GM18861 (cell line): ENCODE data around the gene YIF1A.
A peak's percentile ranks its signal among the peaks of the same experiment; 100 is the strongest.
"Not testable (repeated sequence)": the region's sequence is repeated elsewhere in the genome, so short reads cannot be mapped to it uniquely, and the experiment has no call there.

ENCODE experiments used
- ATAC-seq: cut with Tn5 transposase; IDR thresholded peaks from one replicate; pipeline ENCODE4 v1.9.1; 2021; ENCODE audit not compliant: unreplicated experiment

Gene YIF1A

DNA sequence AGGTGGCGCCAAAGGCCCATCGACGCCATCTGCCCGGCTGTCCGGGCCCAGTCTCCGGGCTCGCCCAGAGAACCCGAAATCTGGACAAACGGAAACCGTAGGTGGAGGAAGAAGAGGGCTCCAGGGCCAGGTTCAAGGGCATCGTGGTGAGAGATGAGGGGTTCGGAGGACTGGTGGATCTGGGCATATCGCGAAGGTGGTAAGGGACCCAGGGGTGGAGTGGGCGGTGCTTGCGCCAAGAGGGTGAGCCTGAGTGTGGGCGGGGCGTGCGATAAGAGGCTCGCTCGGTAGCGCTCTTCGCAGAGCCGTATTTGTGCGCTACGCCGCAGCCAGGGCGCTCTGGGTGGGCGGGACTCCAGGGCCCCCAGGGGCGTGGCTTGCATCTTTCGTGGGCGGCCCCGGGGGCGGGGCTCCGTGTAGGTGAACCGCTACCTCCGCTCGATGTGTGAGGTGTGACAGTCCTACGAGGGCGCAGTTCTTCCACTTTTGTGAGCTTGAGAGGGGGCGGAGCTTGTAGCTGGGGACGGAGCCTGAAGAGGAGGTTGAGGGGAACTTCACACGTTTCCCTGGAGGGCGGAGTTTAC, 23.1 kb upstream of the YIF1A start:
- ATAC-seq: peak; percentile 44

GRCh38 chr11:66311470-66311964, 22.6 kb upstream of the YIF1A start:
- peak; percentile 42 for ATAC-seq

GRCh38 chr11:66310803-66311440, 22.0 kb upstream of the YIF1A start:
- ATAC-seq: not testable (repeated sequence)

DNA sequence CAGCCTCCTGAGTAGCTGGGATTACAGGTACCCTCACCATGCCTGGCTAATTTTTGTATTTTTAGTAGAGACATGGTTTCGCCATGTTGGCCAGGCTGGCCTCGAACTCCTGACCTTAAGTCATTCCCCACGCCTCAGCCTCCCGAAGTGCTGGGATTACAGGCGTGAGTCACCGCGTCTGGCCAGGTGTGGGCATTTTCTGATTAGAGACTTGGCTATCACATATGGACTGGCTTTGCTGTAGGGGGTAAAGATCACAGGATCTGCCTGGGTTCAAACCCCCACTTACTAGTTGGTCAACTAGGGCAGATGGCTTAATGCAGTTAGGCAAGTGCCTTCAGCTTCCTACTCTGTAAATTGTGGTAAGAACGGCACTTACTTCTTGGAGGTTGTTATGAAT, 21.4 kb upstream of the YIF1A start:
- no peak for ATAC-seq

DNA sequence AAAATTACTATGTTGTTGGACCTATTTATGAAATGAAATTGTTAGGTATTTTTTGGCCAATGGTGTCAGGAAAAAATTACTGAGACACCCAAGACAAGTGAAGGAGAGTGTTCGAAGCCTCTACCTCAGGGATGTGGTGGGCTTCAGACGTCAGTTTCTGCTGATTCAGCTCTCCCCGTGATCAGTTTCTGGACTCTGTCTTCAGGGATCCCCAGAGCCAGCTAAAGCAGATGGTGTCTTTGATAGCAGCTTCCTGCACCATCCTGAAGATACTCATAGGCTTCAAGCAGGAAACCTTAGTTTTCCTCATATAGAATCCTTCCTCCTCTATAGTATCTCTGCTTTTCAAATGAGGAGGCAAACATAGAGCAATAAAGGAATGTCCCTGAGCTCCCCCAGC, 20.5 kb upstream of the YIF1A start:
- ATAC-seq: no peak

- ATAC-seq: no peak
Observed at GRCh38 chr11:66302656-66303055, 13.7 kb upstream of the YIF1A start.

DNA sequence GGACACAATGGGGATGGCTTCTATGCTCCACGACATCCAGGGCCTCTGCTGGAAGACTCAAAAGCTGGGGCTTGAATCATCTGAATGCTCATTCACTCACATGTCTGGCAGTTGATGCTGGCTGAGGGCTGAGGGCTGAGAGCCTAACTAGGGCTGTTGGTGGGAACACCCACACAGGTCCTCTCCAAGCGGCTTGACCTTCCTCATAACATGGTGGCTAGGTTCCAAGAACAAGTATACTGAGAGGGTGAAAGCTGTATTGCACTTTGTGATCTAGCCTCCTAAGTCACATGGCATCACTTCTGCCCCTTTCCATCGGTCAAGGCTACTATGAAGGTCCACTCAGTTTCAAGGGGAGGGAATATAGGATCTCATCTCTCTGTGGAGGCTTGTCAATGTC, 10.2 kb upstream of the YIF1A start:
- no peak for ATAC-seq

DNA sequence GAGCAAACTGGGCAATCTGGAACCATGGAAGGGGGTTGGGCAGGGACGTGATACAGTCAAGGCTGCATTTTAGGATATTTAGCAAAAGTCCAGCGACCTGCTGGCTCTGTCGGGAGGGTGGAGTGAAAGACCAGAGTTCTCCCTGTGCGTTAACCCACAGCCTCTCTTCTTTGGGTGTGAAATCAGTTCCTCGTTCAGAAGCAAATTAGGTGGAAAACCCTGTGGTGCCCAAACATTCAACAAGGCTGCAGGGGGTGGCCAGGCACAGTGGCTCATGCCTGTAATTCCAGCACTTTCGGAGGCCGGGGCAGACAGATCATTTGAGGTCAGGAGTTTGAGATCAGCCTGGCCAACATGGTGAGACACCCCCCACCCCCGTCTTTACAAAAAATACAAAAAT, 8.7 kb upstream of the YIF1A start:
- ATAC-seq: no peak

DNA sequence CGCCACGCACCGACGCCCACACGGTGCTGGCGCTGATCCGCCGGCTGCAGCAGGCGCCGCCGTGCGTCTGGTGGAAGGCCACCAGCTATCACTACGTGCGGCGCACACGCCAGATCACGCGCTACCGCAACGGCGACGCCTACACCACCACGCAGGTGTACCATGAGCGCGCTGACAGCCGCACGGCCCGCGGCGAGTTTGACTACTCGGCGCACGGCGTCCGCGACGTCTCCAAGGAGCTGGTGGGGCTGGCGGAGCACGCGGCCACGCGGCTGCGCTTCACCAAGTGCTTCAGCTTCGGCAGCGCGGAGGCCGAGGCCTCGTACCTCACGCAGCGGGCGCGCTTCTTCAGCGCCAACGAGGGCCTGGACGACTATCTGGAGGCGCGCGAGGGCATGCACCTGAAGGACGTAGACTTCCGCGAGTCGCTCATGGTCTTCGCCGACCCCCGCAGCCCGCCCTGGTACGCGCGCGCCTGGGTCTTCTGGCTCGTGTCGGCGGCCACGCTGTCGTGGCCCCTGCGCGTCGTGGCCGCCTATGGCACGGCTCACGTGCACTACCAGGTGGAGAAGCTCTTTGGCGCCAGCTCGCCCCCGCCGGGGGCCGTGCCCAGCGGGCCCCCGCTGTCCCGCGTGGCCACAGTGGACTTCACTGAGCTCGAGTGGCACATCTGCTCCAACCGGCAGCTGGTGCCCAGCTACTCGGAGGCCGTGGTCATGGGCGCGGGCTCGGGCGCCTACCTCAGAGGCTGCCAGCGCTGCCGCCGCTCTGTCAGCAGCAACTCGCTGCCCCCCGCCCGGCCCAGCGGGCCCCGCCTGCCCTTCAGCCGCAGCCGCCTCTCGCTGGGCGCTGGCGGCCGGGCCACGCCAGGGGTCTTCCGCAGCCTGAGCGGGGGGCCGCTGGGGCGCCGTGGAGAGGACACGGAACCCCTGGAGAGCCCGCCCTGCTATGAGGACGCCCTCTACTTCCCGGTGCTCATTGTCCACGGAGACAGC, 6.0 kb upstream of the YIF1A start:
- ATAC-seq: no peak

- ATAC-seq: no peak
Observed at GRCh38 chr11:66293777-66294625, 5.1 kb upstream of the YIF1A start.

GRCh38 chr11:66293352-66293751, 4.4 kb upstream of the YIF1A start:
- no peak for ATAC-seq

GRCh38 chr11:66292543-66293332, 3.8 kb upstream of the YIF1A start:
- no peak for ATAC-seq

DNA sequence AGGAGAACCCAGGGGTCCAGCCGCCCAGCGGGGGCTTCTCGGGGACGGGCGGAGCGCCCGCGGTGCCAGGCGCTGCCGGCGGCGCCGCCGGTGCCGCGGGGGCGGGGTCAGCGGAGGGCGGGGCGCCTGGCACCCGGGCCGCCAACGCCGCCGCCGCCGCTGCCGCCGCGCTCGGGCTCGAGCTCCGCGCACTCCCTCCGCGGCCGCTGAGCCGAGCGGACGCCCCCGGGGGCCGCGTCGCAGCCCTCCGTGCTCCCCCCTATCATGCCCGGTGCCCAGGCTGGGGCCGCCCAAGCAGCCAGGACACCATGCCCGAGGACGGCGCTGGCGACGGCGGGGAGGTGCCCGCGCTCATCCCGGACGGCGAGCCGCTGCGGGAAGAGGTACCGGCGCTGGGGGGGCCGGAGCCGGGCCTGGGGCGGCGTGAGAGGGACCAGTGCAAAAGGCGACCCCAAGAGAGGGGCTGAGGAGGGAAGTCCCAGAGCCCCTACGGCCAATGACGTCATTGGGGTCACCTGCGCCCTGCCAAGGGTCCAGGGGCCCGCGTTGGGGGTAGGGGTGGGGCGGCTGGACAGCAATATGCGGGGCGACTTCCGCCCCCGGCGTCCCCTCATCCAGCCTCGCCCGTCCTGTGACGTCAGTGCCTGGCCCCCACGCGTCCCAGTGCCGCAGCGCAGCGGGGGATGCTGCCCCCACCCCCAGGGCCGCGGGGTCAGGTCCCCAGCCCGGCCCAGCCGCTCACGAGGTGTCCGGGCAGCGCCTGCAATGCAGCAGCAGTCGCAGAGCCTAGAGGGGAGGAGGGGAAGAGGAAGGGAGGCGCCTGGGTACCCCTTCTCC, 3.0 kb upstream of the YIF1A start, which contains the start of gene TMEM151A:
TMEM151A (plus strand) TSS at position 189 of the 837 bp plus-strand sequence; CDS start at position 309, 120 bp downstream.
- ATAC-seq: no peak

DNA sequence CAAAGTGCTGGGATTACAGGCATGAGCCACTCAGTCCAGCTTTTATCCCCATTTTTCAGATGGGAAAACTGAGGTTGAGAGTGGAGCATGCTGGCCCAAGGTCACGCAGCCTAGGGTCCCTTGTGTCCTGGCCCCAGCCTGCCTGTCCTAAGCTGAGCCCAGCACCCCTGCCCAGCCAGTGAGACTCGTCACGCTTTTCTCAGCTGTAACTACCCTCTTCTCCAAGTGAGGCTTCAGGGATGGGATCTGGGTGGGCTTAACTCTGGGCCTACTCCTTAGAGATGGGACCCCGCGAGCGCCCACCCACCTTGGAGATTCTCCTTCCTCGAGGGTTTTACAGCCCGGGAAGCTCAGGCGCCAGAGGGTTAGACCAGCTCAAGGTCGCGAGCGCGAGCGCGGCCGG, 2.4 kb upstream of the YIF1A start:
- no peak for ATAC-seq

DNA sequence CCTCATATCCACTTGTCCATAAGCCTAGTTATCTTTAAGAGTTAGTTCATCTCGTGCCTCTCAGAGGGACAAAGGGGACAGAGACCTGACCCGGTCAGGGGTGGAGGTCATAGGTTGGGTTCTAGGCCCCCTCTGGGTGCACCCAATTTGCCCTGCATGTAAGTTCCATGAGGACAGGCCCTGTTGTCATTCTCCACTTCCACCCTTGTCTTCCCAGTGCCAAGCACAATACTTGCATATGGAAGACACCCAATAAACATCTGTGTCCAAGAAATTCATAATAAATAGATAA, 1.3 kb upstream of the YIF1A start:
- no peak for ATAC-seq

DNA sequence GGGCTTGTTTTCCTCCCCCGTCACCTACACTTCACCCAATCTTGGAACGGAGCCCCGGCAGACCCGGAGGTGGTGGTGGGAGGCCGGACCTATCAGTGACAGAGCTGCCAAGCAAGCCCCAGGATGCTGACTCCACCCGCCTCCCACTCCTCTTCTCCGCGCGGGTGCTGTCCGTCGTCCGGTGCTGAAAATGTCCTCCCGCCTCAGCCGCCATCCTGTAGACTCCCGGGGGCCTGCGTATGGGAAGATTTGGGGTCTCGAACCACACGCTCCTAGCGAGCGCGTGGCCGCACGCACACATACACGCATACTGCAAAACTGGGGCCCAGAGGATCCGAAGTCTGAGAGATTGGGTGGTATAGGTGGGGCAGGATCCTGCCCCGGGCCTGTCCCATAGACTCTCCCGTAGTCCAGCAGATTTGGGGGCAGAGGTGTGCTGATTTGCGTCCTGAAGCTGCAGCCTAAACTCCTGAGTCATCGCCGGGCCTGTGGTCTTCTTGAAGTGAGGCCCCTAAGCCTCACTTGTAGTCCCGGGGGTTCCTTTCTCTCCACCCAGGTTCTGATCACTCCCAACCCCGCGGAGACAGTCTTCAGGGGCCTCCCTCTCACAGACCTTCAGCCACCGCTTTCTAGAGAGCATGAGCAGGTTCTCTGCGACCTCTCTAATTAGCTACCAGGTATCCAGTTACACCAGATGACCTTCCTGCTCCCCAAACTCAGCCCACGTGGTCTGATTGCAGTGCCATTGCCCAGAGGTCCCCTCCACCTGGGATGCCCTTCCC, 796 bp upstream of the YIF1A start:
- ATAC-seq: peak; percentile 13

- no peak for ATAC-seq
Observed at GRCh38 chr11:66287889-66288670, 863 bp downstream of the YIF1A start.
